HCT116 (cell line): ENCODE data around the gene OTULINL.

ENCODE experiments used
- EZH2phosphoT487 ChIP-seq: fragments of 200-600 bp; IDR thresholded peaks from 2 replicates; pipeline ENCODE4 v1.6.1; 2018; ENCODE audit warnings: antibody characterized with exemption, borderline replicate concordance
- POLR2A ChIP-seq: IDR thresholded peaks from 2 replicates; pipeline ENCODE4 v1.7.0; 2011; ENCODE audit warnings: borderline replicate concordance; ENCODE audit not compliant: insufficient read depth, insufficient read length; ENCODE audit errors: extremely low read depth
- RAD21 ChIP-seq: IDR thresholded peaks from 2 replicates; pipeline ENCODE4 v1.6.1; 2012; ENCODE audit warnings: low read depth, mild to moderate bottlenecking
- TF ChIP-seq, protein P1 (sequence below), 3 experiments: fragments of 200-600 bp in 1 of 3; sonication (generic) in 1 of 3; IDR thresholded peaks in 2 of 3; conservative IDR thresholded peaks in 1 of 3; 2 replicates each; pipeline ENCODE4 v1.5.1; 2012 to 2017; ENCODE audit warnings: low read depth in 2 of 3, low read length in 2 of 3, antibody characterized with exemption in 1 of 3, borderline replicate concordance in 1 of 3, control low read depth in 1 of 3, mild to moderate bottlenecking in 1 of 3, mixed read lengths in 1 of 3, mixed run types in 1 of 3, moderate library complexity in 1 of 3; ENCODE audit not compliant: insufficient read depth in 1 of 3

DNA sequence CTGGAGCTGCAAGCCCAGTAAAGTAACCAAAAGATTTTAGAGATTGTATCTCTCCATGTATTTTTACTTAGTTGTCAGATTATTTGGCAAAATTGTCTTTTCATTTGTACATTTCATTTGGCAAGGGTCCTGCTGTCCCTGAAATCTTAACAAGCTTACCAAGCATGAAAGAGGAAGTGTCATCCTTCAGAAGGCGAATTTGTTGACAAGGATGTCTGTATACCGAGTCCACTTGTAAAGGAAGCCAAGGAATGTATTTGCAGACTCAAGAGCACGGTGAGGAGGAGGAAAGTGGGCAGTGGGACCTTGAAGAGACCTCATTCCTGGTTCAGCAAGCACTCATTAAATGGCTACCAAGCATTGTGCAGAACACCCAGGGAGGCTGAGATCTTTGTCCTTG lies 7.5 kb upstream of the OTULINL start:
- no peak for TF ChIP-seq RAD21
- TF ChIP-seq, protein P1, sequence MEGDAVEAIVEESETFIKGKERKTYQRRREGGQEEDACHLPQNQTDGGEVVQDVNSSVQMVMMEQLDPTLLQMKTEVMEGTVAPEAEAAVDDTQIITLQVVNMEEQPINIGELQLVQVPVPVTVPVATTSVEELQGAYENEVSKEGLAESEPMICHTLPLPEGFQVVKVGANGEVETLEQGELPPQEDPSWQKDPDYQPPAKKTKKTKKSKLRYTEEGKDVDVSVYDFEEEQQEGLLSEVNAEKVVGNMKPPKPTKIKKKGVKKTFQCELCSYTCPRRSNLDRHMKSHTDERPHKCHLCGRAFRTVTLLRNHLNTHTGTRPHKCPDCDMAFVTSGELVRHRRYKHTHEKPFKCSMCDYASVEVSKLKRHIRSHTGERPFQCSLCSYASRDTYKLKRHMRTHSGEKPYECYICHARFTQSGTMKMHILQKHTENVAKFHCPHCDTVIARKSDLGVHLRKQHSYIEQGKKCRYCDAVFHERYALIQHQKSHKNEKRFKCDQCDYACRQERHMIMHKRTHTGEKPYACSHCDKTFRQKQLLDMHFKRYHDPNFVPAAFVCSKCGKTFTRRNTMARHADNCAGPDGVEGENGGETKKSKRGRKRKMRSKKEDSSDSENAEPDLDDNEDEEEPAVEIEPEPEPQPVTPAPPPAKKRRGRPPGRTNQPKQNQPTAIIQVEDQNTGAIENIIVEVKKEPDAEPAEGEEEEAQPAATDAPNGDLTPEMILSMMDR (IDR thresholded peaks at IDR 0.05 in 2 of 3, conservative IDR thresholded peaks at IDR 0.05 in 1 of 3; ENCODE audit: borderline replicate concordance in 1 of 3, insufficient read depth in 1 of 3, low read depth in 2 of 3, low read length in 2 of 3): no peak
- no peak for TF ChIP-seq EZH2phosphoT487
- no peak for TF ChIP-seq POLR2A
